GM12878 (cell line): ENCODE measurements around the gene TMEM38B. TPM values are rescaled to one million over a fixed set of nuclear protein-coding genes. Genes with fewer than 3 reads are reported as not detected.

Experiments
- ATAC-seq: fragments of 200-7000 bp; cut with Tn5 transposase; 3 replicates; pipeline ENCODE4 v1.9.1; 2020; ENCODE audit warnings: mild to moderate bottlenecking, moderate library complexity
- BruUV-seq: library from RNA; stranded (reverse); fragments of 400-500 nt; replicated peaks from 2 replicates; lab custom pipeline; 2021; lab: Mats Ljungman, UMichigan
- CTCF ChIA-PET: fragments of 300-600 bp; sonication (Branson Sonifier 250); formaldehyde crosslinking; extraction: SDS; loops from one replicate; lab custom pipeline; 2021; ENCODE audit warnings: inconsistent platforms; lab: Yijun Ruan, JAX
- POLR2A ChIA-PET: fragments of 350-600 bp; formaldehyde crosslinking; extraction: SDS; loops from one replicate; lab custom pipeline; 2021; ENCODE audit warnings: inconsistent platforms; lab: Charles Lee
- RAD21 ChIA-PET: fragments of 300-600 bp; sonication (Branson Sonifier 250); formaldehyde crosslinking; loops from one replicate; lab custom pipeline; 2023; ENCODE audit warnings: antibody characterized with exemption; ENCODE audit not compliant: unreplicated experiment; lab: Charles Lee
- SMC1A ChIA-PET: fragments of 300-600 bp; sonication (Branson Sonifier 250); formaldehyde crosslinking; loops from one replicate; lab custom pipeline; 2023; ENCODE audit not compliant: unreplicated experiment, uncharacterized antibody; lab: Charles Lee
- DNase-seq: peaks from one replicate; pipeline ENCODE4 v3.0.0-alpha.2; 2011; ENCODE audit warnings: low read depth, low spot score
- FAIRE-seq: peaks from 3 replicates; lab custom pipeline; 2011; peaks lifted over from hg19 to GRCh38; lab: Jason Lieb, UNC
- H2AFZ ChIP-seq: 2 replicates; pipeline ENCODE4 v1.6.0; 2011; ENCODE audit warnings: low read depth, low read length, control low read depth; ENCODE audit not compliant: control insufficient read depth
- H3K27ac ChIP-seq: 2 replicates; pipeline ENCODE4 v1.5.1; 2011; ENCODE audit warnings: control low read depth; ENCODE audit not compliant: control insufficient read depth, insufficient read depth
- H3K27me3 ChIP-seq, 2 experiments: replicated peaks in 1 of 2; 2 replicates each; pipeline versions ENCODE4 v1.6.0 to v1.6.1; 2011; ENCODE audit warnings: low read length in 1 of 2; ENCODE audit not compliant: control insufficient read depth in 2 of 2, insufficient read depth in 2 of 2
- H3K36me3 ChIP-seq, 2 experiments: 2 replicates each; pipeline ENCODE4 v1.5.1; 2011; ENCODE audit warnings: low read length in 1 of 2; ENCODE audit not compliant: control insufficient read depth in 2 of 2, insufficient read depth in 2 of 2
- H3K4me1 ChIP-seq: 2 replicates; pipeline ENCODE4 v1.6.1; 2011; ENCODE audit warnings: mild to moderate bottlenecking, low read length, moderate library complexity, mixed read lengths; ENCODE audit not compliant: control insufficient read depth, insufficient read depth
- H3K4me2 ChIP-seq: 2 replicates; pipeline ENCODE4 v1.6.0; 2011; ENCODE audit warnings: control low read depth; ENCODE audit not compliant: control insufficient read depth, insufficient read depth
- H3K4me3 ChIP-seq: fragments of 200-600 bp; sonication (generic); 2 replicates; pipeline ENCODE4 v1.5.1; 2016
- H3K79me2 ChIP-seq: 2 replicates; pipeline ENCODE4 v1.6.0; 2011; ENCODE audit warnings: low read length; ENCODE audit not compliant: control insufficient read depth, insufficient read depth
- H3K9ac ChIP-seq: 2 replicates; pipeline ENCODE4 v1.8.0; 2011; ENCODE audit warnings: low read length, control low read depth, mixed read lengths; ENCODE audit not compliant: control insufficient read depth, insufficient read depth
- H3K9me3 ChIP-seq: replicated peaks from 3 replicates; pipeline ENCODE4 v1.5.1; 2011; ENCODE audit warnings: mild to moderate bottlenecking, low read length; ENCODE audit not compliant: control insufficient read depth, insufficient read depth
- H4K20me1 ChIP-seq: 2 replicates; pipeline ENCODE4 v1.6.0; 2011; ENCODE audit not compliant: control insufficient read depth, insufficient read depth
- BHLHE40 ChIP-seq, 2 experiments: fragments of 450-650 bp in 1 of 2; IDR thresholded peaks; 2 replicates each; pipeline ENCODE4 v1.6.1; 2011 to 2017; ENCODE audit warnings: low read depth in 2 of 2, borderline replicate concordance in 1 of 2, improper control_type of control experiment in 1 of 2, low read length in 1 of 2, mild to moderate bottlenecking in 1 of 2
- CREM ChIP-seq: IDR thresholded peaks from 2 replicates; pipeline ENCODE4 v1.6.1; 2014; ENCODE audit warnings: antibody characterized with exemption, low read depth
- CTCF ChIP-seq, 3 experiments: IDR thresholded peaks in 2 of 3; conservative IDR thresholded peaks in 1 of 3; 2 replicates each; pipeline ENCODE4 v1.5.1; 2011; ENCODE audit warnings: low read depth in 3 of 3, low read length in 3 of 3, mild to moderate bottlenecking in 3 of 3, control low read depth in 2 of 3, moderate library complexity in 2 of 3, inconsistent platforms in 1 of 3, mixed read lengths in 1 of 3; ENCODE audit not compliant: control insufficient read depth in 2 of 3, insufficient read depth in 1 of 3; ENCODE audit errors: extremely low read depth in 1 of 3
- IKZF1 ChIP-seq: fragments of 450-650 bp; conservative IDR thresholded peaks from 2 replicates; pipeline ENCODE4 v1.6.1; 2017; ENCODE audit warnings: antibody characterized with exemption, mild to moderate bottlenecking
- RAD21 ChIP-seq: IDR thresholded peaks from 2 replicates; pipeline ENCODE4 v1.6.1; 2011; ENCODE audit warnings: mild to moderate bottlenecking, low read depth, low read length, moderate library complexity; ENCODE audit not compliant: insufficient read depth
- RAD51 ChIP-seq: fragments of 450-650 bp; IDR thresholded peaks from 2 replicates; pipeline ENCODE4 v1.6.1; 2016; ENCODE audit warnings: moderate library complexity, mild to moderate bottlenecking, inconsistent platforms
- SREBF2 ChIP-seq: IDR thresholded peaks from 2 replicates; pipeline ENCODE4 v1.6.1; 2012; ENCODE audit warnings: mild to moderate bottlenecking, low read length
- USF2 ChIP-seq: IDR thresholded peaks from 2 replicates; pipeline ENCODE4 v1.6.1; 2011; ENCODE audit warnings: low read depth, low read length, improper control_type of control experiment, borderline replicate concordance
- WGBS: methylation state at CpG from one replicate; pipeline ENCODE4 v1.1.6; 2016; ENCODE audit warnings: low lambda C conversion rate; ENCODE audit not compliant: insufficient replicate concordance, insufficient coverage; ENCODE audit errors: missing lambda C conversion rate; 5-methylcytosine and 5-hydroxymethylcytosine counted together
- in situ Hi-C: fragments of 300-500 bp; cut with MboI; formaldehyde crosslinking; loops from 9 replicates; pipeline ENCODE4 v1.14.3; 2018; ENCODE audit warnings: mixed read lengths
- intact Hi-C: fragments of 100-400 bp; cut with micrococcal nuclease; formaldehyde crosslinking; loops from one replicate; pipeline ENCODE4 v1.14.2; 2022; ENCODE audit not compliant: unreplicated experiment
- polyA plus RNA-seq, 11 experiments: library from polyadenylated mRNA; depleted of rRNA in 4 of 11; unstranded in 6 of 11; stranded (reverse) in 5 of 11; fragments of >200 nt; fragmentation: Nextera tagmentation in 4 of 11; fragmentation: Illumina TruSeq in 1 of 11; extraction: Ambion mirVana in 4 of 11; extraction: Trizol in 1 of 11; gene quantifications; 1 replicate in 1 of 11; 2 replicates in 10 of 11; pipeline versions ENCODE4 v1.2.1 to v1.2.3, GENCODE V29; 2011 to 2016; ENCODE audit warnings: inconsistent platforms in 2 of 11, missing spikeins in 2 of 11, low read depth in 1 of 11
- total RNA-seq, 4 experiments: library from RNA; depleted of rRNA in 3 of 4; stranded (reverse); fragments of >200 nt in 3 of 4; fragmentation: Illumina TruSeq in 1 of 4; extraction: Trizol in 1 of 4; gene quantifications; 2 replicates each; pipeline versions ENCODE4 v1.2.1 to v1.2.3, GENCODE V29; 2013 to 2021
- TF ChIP-seq, protein P1 (sequence below): fragments of 450-650 bp; IDR thresholded peaks from 2 replicates; pipeline ENCODE4 v1.6.1; 2018; ENCODE audit warnings: borderline replicate concordance, mild to moderate bottlenecking; ENCODE audit not compliant: partially characterized antibody
- TF ChIP-seq, protein P2 (sequence below): fragments of 450-650 bp; IDR thresholded peaks from 2 replicates; pipeline ENCODE4 v1.6.1; 2017; ENCODE audit warnings: mild to moderate bottlenecking
- TF ChIP-seq, protein P3 (sequence below): fragments of 450-650 bp; IDR thresholded peaks from 2 replicates; pipeline ENCODE4 v1.6.1; 2014; ENCODE audit warnings: mild to moderate bottlenecking

Gene TMEM38B
- total and polyA plus RNA-seq, 10 of the 15 experiments (the other 5 are each of a cell fraction or from before 2014, with no cell fraction given), result 8.4 to 22.5 (median 12.7) TPM

DNA sequence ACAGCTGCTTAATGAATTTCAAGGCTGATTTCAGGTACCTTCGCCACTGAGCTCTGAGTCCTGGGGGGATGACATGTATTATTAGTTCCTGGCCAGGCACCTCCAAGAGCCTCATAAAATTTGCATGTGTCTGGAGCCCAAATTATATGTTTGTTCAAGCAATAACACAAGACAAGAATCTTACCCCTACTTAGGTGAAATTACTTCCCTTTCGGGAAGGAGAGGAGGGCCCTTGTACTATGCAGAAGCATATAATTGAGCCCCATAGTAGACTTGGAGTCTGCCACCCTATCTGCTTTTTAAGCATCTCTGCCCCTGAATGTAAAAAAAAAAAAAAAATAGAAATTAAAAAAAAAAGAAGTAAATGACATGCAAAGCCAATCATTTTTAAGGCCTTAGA, 13.0 kb upstream of the TMEM38B start (continued):
- no peak for TF ChIP-seq RAD21
- TF ChIP-seq CTCF (IDR thresholded peaks at IDR 0.05 in 2 of 3, conservative IDR thresholded peaks at IDR 0.05 in 1 of 3; ENCODE audit: control insufficient read depth in 2 of 3, extremely low read depth in 1 of 3, insufficient read depth in 1 of 3, low read depth in 3 of 3, low read length in 3 of 3), result no peak
- TF ChIP-seq, protein P1, sequence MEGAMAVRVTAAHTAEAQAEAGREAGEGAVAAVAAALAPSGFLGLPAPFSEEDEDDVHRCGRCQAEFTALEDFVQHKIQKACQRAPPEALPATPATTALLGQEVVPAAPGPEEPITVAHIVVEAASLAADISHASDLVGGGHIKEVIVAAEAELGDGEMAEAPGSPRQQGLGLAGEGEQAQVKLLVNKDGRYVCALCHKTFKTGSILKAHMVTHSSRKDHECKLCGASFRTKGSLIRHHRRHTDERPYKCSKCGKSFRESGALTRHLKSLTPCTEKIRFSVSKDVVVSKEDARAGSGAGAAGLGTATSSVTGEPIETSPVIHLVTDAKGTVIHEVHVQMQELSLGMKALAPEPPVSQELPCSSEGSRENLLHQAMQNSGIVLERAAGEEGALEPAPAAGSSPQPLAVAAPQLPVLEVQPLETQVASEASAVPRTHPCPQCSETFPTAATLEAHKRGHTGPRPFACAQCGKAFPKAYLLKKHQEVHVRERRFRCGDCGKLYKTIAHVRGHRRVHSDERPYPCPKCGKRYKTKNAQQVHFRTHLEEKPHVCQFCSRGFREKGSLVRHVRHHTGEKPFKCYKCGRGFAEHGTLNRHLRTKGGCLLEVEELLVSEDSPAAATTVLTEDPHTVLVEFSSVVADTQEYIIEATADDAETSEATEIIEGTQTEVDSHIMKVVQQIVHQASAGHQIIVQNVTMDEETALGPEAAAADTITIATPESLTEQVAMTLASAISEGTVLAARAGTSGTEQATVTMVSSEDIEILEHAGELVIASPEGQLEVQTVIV, result no peak

GRCh38 chr9:105681724-105682123, 12.6 kb upstream of the TMEM38B start:
- intact Hi-C loops (no loop called here), in situ Hi-C loops (no loop called here)
- ChIA-PET RAD21 (no interaction called here), SMC1A (no interaction called here), CTCF (no interaction called here), POLR2A (no interaction called here)
- no peaks in the 10 kb centered on the region for H3K9me3 ChIP-seq
- H4K20me1 ChIP-seq, result no peaks in the 10 kb centered on the region
- H3K9ac ChIP-seq, result no peak overlapping the region
- BruUV-seq, result no TSS peak
- WGBS, result 86% methylated on average over 1 of the region's 1 CpG
- H3K27ac ChIP-seq, result no peak overlapping the region
- H3K36me3 ChIP-seq, result no peaks in the 10 kb centered on the region
- ATAC-seq (no peak), FAIRE-seq (no peak), DNase-seq (no peak)
- no peak overlapping the region for H3K4me2 ChIP-seq
- no peak overlapping the region for H3K4me3 ChIP-seq
- no peak overlapping the region for H2AFZ ChIP-seq
- no peaks in the 10 kb centered on the region for H3K27me3 ChIP-seq
- H3K79me2 ChIP-seq, result no peaks in the 10 kb centered on the region
- H3K4me1 ChIP-seq, result no peaks in the 10 kb centered on the region
- TF ChIP-seq BHLHE40 (IDR thresholded peaks at IDR 0.05; ENCODE audit: borderline replicate concordance in 1 of 2, low read depth in 2 of 2, low read length in 1 of 2), result no peak
- TF ChIP-seq, protein P2, sequence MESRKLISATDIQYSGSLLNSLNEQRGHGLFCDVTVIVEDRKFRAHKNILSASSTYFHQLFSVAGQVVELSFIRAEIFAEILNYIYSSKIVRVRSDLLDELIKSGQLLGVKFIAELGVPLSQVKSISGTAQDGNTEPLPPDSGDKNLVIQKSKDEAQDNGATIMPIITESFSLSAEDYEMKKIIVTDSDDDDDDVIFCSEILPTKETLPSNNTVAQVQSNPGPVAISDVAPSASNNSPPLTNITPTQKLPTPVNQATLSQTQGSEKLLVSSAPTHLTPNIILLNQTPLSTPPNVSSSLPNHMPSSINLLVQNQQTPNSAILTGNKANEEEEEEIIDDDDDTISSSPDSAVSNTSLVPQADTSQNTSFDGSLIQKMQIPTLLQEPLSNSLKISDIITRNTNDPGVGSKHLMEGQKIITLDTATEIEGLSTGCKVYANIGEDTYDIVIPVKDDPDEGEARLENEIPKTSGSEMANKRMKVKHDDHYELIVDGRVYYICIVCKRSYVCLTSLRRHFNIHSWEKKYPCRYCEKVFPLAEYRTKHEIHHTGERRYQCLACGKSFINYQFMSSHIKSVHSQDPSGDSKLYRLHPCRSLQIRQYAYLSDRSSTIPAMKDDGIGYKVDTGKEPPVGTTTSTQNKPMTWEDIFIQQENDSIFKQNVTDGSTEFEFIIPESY, result no peak
- no peak for TF ChIP-seq CREM
- TF ChIP-seq IKZF1, result no peak
- TF ChIP-seq SREBF2, result no peak
- TF ChIP-seq USF2, result no peak
- TF ChIP-seq, protein P3, sequence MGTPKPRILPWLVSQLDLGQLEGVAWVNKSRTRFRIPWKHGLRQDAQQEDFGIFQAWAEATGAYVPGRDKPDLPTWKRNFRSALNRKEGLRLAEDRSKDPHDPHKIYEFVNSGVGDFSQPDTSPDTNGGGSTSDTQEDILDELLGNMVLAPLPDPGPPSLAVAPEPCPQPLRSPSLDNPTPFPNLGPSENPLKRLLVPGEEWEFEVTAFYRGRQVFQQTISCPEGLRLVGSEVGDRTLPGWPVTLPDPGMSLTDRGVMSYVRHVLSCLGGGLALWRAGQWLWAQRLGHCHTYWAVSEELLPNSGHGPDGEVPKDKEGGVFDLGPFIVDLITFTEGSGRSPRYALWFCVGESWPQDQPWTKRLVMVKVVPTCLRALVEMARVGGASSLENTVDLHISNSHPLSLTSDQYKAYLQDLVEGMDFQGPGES, result no peak
- TF ChIP-seq, protein P1, result no peak
- no peak for TF ChIP-seq RAD51
